GM18858 (cell line): ENCODE data around the gene LAPTM4A.

Source experiments
- ATAC-seq: cut with Tn5 transposase; IDR thresholded peaks from one replicate; pipeline ENCODE4 v1.9.1; 2021; ENCODE audit not compliant: unreplicated experiment

Gene LAPTM4A

GRCh38 chr2:20025065-20025786 is 26.2 kb downstream of the LAPTM4A start:
- ATAC-seq = no peak

- no peak for ATAC-seq
Measured at GRCh38 chr2:20023688-20024087, 27.7 kb downstream of the LAPTM4A start.

GRCh38 chr2:20021405-20022009 is 29.9 kb downstream of the LAPTM4A start:
- ATAC-seq = no peak

- ATAC-seq = no peak
Measured at GRCh38 chr2:20019747-20020146, 31.7 kb downstream of the LAPTM4A start.

GRCh38 chr2:20018601-20019152 is 32.8 kb downstream of the LAPTM4A start:
- ATAC-seq = no peak

- ATAC-seq = no peak
Measured at GRCh38 chr2:20016346-20016745, 35.1 kb downstream of the LAPTM4A start.

- no peak for ATAC-seq
Measured at GRCh38 chr2:20015482-20016083, 35.8 kb downstream of the LAPTM4A start.

GRCh38 chr2:20013126-20013849 is 38.1 kb downstream of the LAPTM4A start:
- no peak for ATAC-seq

GRCh38 chr2:20012282-20013125 is 38.9 kb downstream of the LAPTM4A start, which contains the start of gene MATN3:
Gene MATN3, minus strand, starts transcription at chr2:20012668. Its CDS starts 37 bp downstream, at chr2:20012631.
- ATAC-seq = no peak

- ATAC-seq = no peak
Measured at GRCh38 chr2:20012032-20012281, 39.5 kb downstream of the LAPTM4A start.

- no peak for ATAC-seq
Measured at GRCh38 chr2:20011276-20012031, 40.0 kb downstream of the LAPTM4A start.

GRCh38 chr2:20008703-20009102 is 42.7 kb downstream of the LAPTM4A start:
- ATAC-seq = no peak

GRCh38 chr2:20005891-20006470 is 45.4 kb downstream of the LAPTM4A start:
- ATAC-seq = no peak

- ATAC-seq = no peak
Measured at GRCh38 chr2:20005067-20005627, 46.3 kb downstream of the LAPTM4A start.

GRCh38 chr2:20001361-20001863 is 50.0 kb downstream of the LAPTM4A start:
- ATAC-seq = no peak

- no peak for ATAC-seq
Measured at GRCh38 chr2:19993731-19994130, 57.7 kb downstream of the LAPTM4A start.

GRCh38 chr2:19991895-19992294 is 59.5 kb downstream of the LAPTM4A start:
- no peak for ATAC-seq

GRCh38 chr2:19990416-19990728 is 61.1 kb downstream of the LAPTM4A start:
- no peak for ATAC-seq
